Cortex of kidney (tissue), 1 donor: ENCODE data around the gene CNOT4.
"Not testable (repeated sequence)": the region's sequence is repeated elsewhere in the genome, so short reads cannot be mapped to it uniquely, and the experiment has no call there.

ENCODE experiments used
- DNase-seq: peaks from one replicate; lab custom pipeline; 2025; lab: John Stamatoyannopoulos, UW

The CNOT4 gene

GRCh38 chr7:135454060-135454459, 55.8 kb downstream of the CNOT4 start:
- DNase-seq, result no peak

DNA sequence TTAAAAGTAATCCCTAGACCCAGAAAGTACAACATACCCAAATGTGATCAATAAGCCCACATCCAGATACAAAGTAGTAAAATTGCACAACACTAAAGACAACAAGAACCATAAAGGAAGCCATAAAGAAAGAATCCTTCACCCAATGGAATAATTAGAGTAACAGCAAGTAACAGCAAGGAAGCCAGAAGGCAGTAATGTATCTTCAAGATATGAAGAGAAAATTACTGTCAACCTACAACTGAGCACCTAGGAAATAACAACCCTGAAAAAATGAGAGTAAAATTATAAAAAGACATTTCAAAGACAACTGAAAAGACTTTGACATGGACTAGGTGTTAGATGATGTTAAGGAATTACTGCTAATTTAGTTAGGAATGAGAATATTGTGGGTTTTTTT, 60.5 kb downstream of the CNOT4 start:
- DNase-seq, result no peak

DNA sequence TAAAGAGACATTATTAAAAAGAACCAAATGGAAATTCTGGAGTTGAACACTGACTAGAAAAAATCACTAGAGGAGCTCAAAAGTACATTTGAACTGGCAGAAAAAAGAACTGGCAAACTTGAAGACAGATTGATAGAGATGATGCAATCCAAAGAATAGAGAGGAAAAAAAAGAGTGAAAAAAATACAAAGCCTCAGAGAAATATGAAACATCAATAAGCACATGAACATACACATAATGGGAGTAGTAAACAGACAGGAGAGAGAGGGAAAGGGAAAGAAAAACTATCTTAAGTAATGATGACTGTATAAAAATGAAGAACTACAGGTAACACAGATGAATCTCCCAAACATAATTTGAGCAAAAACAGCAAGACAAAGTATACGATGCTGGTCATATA, 61.1 kb downstream of the CNOT4 start:
- DNase-seq, result no peak

GRCh38 chr7:135447748-135448147, 62.2 kb downstream of the CNOT4 start:
- no peak for DNase-seq

DNA sequence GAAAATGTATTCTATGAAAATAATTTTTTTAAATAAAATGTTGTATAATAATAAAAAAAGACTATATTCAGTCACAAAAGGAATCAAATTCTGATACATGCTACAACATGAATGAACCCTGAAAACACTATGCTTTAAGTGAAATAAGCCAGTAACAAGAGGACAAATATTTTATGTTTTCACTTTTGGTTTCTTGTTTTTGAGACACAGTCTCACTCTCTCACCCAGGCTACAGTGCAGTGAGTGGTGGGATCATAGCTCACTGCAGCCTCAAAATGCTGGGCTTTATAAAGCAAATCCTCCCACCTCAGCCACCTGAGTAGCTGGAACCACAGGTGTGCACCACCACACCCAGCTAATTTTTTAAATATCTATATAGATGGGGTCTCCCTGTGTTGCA, 64.2 kb downstream of the CNOT4 start:
- no peak for DNase-seq

DNA sequence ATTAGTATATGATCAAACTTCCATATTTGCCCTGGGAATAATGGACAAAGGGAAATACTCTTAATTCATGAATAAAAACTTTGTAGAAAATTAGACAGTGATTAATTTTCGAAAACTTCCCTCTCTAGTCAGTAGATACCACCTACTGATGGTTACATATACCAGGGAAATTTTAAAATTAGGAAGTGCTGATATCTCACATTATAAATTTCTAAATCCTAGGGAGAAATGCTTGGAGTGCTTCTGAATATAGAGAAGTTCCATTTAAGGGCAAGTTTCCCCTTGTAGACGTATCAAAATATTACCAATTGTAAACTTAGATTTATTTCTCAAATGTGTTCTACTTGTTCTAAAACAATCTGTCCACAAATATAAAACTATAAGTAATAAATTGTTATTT, 64.6 kb downstream of the CNOT4 start:
- DNase-seq, result not testable (repeated sequence)

- no peak for DNase-seq
Observed at GRCh38 chr7:135441791-135442190, 68.1 kb downstream of the CNOT4 start.

GRCh38 chr7:135434047-135434446, 75.9 kb downstream of the CNOT4 start:
- no peak for DNase-seq

GRCh38 chr7:135430626-135431025, 79.3 kb downstream of the CNOT4 start:
- no peak for DNase-seq

DNA sequence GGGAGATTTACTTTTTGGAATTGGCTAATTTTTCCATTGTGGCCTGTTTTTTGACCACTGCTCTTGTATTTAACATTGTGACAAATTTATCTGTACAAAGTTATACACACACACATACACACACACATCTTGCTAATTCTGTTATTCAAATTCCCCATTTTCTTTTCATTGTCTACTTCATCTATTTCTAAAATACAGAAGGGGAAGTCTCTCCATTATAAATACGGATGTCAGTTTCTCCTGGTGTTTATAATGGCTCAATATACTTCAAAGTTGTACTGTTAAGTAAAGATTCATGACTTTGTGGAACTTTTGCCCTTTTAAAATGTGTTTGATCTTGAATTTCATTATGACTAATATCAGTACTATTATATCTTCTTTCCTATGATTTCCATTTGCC, 81.0 kb downstream of the CNOT4 start:
- no peak for DNase-seq

- DNase-seq, result no peak
Observed at GRCh38 chr7:135428011-135428410, 81.9 kb downstream of the CNOT4 start.

GRCh38 chr7:135427166-135427565, 82.7 kb downstream of the CNOT4 start:
- no peak for DNase-seq

DNA sequence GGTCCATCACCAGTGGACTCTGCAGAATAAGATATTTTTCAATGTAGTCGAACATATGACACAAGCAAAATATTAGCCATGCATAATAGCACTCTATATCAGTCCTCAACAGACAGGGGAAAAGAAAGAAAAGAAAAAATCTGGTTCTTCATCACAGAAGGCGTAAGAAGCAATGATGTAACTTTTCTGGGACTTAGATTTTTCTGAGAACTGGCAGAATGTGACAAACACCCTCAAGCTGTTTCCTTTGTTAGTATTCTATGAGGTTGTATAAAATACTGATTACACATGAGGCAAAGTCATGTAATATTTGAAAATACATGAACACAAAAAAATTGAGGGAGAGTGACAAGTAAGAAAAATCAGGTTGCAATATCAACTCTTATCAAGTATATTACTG, 84.9 kb downstream of the CNOT4 start:
- no peak for DNase-seq

- no peak for DNase-seq
Observed at GRCh38 chr7:135420786-135421185, 89.1 kb downstream of the CNOT4 start.

GRCh38 chr7:135416431-135416830, 93.5 kb downstream of the CNOT4 start:
- DNase-seq, result no peak

DNA sequence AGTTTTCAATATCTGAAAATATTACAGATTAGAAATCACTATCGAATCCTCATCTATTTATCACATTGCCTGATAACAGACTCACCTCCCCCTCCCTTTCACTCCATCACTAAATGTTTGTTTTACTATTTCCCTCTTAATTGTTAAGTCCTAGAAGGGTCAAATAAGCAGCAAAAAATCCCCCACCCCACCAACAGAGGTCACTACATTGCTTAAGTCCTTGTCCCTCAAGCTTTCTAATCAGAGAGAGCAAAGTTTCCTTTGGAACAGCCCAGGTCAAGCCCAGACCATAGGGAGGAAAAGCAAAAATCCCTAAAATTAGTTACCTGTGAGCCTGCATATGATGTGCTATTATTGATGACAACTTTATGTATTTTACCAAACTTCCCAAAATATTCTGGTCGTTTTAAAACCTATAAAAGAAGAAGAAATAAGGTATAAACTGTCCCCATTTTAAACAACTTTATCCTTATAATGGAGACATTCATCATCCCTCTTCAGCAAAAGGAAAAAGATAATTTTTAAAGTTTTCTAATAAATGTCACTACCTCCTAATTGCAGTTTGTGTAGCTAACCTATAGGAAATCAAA, 95.0 kb downstream of the CNOT4 start:
- DNase-seq, result no peak

- no peak for DNase-seq
Observed at GRCh38 chr7:135414208-135414607, 95.7 kb downstream of the CNOT4 start.

- no peak for DNase-seq
Observed at GRCh38 chr7:135411098-135411497, 98.8 kb downstream of the CNOT4 start.

DNA sequence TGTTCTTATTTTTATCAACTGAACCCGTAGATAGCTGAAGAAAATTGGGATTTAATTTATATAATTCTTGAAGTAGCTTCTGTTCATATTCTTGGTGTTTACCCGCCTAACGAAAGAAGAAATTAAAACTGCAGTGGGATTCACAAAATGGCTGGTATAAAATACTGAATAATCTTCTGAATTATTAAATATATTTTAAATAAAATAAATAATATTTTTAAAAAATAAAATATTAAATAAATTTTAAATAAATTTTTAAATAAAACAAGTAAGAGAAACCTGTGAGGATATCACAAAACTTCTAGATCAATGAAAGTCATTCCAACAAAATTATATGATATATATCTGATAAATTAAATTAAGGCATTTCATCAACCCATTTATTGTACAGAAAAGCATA, 99.4 kb downstream of the CNOT4 start:
- no peak for DNase-seq

- DNase-seq, result no peak
Observed at GRCh38 chr7:135409845-135410542, 99.9 kb downstream of the CNOT4 start.

DNA sequence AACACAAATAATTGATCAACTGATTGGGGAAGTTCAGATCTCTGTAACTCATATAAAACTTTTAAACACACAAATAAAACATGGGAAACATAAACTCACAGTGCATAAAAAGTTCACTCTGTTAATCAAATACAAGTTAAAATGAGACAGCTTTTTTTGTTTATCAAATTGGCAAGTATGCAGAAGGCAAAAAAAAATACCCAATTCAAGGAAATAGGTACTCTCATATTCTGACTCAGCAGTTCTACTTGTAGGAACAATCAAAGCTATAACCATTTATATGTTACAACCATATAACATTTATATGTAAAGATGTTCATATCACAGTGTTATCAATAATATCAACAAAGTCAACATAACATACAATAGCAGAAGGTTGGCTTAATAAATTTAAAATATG, 102.0 kb downstream of the CNOT4 start:
- no peak for DNase-seq

DNA sequence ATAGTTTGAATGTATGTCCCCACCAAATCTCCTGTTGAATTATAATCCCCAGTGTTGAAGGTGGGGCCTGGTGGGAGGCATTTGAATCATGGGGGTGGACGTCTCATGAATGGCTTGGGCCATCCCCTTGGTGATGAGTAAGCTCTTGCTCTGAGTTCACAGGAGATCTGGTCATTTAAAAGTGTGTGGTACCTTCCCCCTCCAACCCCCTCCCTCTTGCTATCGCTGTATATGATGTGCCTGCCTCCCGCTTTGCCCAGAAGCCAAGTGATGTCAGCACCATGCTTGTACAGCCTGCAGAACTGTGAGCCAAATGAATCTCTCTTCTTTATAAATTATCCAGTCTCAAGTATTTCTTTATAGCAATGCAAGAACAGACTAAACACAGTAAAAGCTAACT, 103.0 kb downstream of the CNOT4 start:
- no peak for DNase-seq

DNA sequence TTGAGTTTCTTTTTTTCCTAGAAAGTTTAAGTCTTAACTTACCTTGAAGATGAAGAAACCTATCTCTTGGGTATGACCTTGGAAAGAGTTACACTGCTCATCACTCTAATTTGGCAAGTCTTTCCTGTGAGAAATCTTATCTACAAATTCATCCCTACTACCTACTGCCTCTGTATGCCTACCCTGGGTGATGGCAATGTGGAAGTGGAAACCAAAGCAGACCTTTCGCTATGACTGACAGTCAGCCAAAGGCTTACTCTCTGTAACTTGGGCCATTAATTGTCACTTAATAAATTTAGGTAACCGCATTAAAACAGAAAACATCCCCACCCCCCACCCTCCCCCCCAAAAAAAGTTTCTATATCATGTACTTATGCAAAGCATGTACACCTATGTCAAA, 103.9 kb downstream of the CNOT4 start:
- DNase-seq, result no peak

- no peak for DNase-seq
Observed at GRCh38 chr7:135403302-135403701, 106.6 kb downstream of the CNOT4 start.
